A673 (cell line): ENCODE results near the gene CD74.

Experiments
- EZH2 ChIP-seq: fragments of 200-600 bp; sonication (generic); IDR thresholded peaks from 2 replicates; pipeline ENCODE4 v1.6.1; 2017; ENCODE audit warnings: borderline replicate concordance, low read depth, mild to moderate bottlenecking, mixed read lengths, antibody characterized with exemption, low read length; ENCODE audit not compliant: poor library complexity, severe bottlenecking
- TF ChIP-seq, protein P1 (sequence below): fragments of 300-800, 200-600 bp; sonication (generic); conservative IDR thresholded peaks from 2 replicates; pipeline ENCODE4 v1.5.1; 2017; ENCODE audit warnings: low read depth, mild to moderate bottlenecking, antibody characterized with exemption, low read length, moderate library complexity, mixed read lengths

DNA sequence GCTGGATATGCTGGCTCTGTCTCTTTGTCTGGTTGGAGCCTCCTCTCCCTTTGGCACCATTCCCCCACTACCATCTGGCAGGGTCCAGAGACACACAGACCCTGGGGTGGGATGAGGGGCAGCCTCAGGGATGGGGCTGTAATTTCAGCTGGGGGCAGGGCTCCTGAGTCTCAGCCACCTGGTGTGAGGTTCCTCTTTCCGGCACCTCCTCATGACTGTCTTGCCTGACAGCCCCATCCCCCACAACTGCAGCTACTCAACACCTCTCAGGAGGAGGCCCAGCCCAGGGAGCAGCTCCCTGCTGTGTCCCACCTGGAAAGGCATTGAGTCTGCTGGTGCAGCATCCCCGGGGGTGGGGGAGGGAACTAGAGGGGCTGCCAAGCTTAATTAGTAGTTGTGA lies 48.5 kb upstream of the CD74 start:
- TF ChIP-seq, protein P1, sequence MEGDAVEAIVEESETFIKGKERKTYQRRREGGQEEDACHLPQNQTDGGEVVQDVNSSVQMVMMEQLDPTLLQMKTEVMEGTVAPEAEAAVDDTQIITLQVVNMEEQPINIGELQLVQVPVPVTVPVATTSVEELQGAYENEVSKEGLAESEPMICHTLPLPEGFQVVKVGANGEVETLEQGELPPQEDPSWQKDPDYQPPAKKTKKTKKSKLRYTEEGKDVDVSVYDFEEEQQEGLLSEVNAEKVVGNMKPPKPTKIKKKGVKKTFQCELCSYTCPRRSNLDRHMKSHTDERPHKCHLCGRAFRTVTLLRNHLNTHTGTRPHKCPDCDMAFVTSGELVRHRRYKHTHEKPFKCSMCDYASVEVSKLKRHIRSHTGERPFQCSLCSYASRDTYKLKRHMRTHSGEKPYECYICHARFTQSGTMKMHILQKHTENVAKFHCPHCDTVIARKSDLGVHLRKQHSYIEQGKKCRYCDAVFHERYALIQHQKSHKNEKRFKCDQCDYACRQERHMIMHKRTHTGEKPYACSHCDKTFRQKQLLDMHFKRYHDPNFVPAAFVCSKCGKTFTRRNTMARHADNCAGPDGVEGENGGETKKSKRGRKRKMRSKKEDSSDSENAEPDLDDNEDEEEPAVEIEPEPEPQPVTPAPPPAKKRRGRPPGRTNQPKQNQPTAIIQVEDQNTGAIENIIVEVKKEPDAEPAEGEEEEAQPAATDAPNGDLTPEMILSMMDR, result no peak
- TF ChIP-seq EZH2, result no peak
